Measurements from ENCODE around the gene SERPINI2. TPM values are rescaled to one million over a fixed set of nuclear protein-coding genes. Genes with fewer than 3 reads are reported as not detected.

SERPINI2 gene
- total RNA-seq, 1 experiment from 2014 or later = 0.22 TPM

- H3K4me3 Mint-ChIP-seq = no peak overlapping the region
- peaks cover 2% of the 10 kb centered on the region for H3K27me3 Mint-ChIP-seq (ENCODE audit: low read depth)
Measured at GRCh38 chr3:167487556-167487955, 13.7 kb upstream of the SERPINI2 start.

More at GRCh38 chr3:167487556-167487955, 13.7 kb upstream of the SERPINI2 start:
- Histone ChIP-seq H3K27me3 (ENCODE audit: insufficient read depth, low read length) (no peaks in the 10 kb centered on the region), H4K20me1 (ENCODE audit: control insufficient read depth, insufficient read depth, insufficient read length) (no peaks in the 10 kb centered on the region), H3K27ac (ENCODE audit: insufficient read length, low read depth, low read length) (no peak overlapping the region), H3K56ac (ENCODE audit: insufficient read length, low read depth, low read length) (no peak overlapping the region), H3K79me2 (ENCODE audit: insufficient read depth, low read length) (no peaks in the 10 kb centered on the region), H2BK20ac (ENCODE audit: low read depth, low read length, poor library complexity, severe bottlenecking) (no peak overlapping the region), H4K91ac (ENCODE audit: insufficient read length, low read depth, low read length) (no peak overlapping the region), H3K14ac (ENCODE audit: insufficient read depth, low read length) (no peak overlapping the region), H2BK15ac (ENCODE audit: low read depth, low read length) (no peak overlapping the region), H3T11ph (ENCODE audit: low read length) (no peak overlapping the region), H2AFZ (ENCODE audit: low read length) (no peak overlapping the region), H4K5ac (ENCODE audit: insufficient read length, low read depth, low read length) (no peak overlapping the region), H3K4me1 (ENCODE audit: insufficient read depth, low read length) (peaks cover 12% of the 10 kb centered on the region; the same call in 1 of the 2 replicates), H3K18ac (ENCODE audit: insufficient read length, low read depth, low read length) (no peak overlapping the region), H2BK120ac (ENCODE audit: low read depth, low read length, poor library complexity, severe bottlenecking) (no peak overlapping the region), H3K9ac (ENCODE audit: extremely low read depth, insufficient read length, low read length) (no peak overlapping the region), H3K23me2 (ENCODE audit: insufficient read length, low read depth, low read length, poor library complexity, severe bottlenecking) (no peaks in the 10 kb centered on the region), H3K4ac (ENCODE audit: low read depth, low read length) (no peak overlapping the region), H3K79me1 (ENCODE audit: insufficient read depth, low read depth, low read length, poor library complexity, severe bottlenecking) (no peaks in the 10 kb centered on the region), H4K8ac (replicated peaks; ENCODE audit: insufficient read length, low read depth, low read length) (no peak overlapping the region), H3K23ac (ENCODE audit: insufficient read length, low read depth, low read length) (no peak overlapping the region), H2AK5ac (ENCODE audit: insufficient read length, low read length) (no peak overlapping the region), H2BK12ac (ENCODE audit: insufficient read length, low read depth, low read length) (no peak overlapping the region), H3K9me3 (ENCODE audit: control insufficient read depth, low read depth, low read length) (no peaks in the 10 kb centered on the region), H3K4me2 (ENCODE audit: insufficient read depth, insufficient read length, low read length) (no peak overlapping the region), H2BK5ac (ENCODE audit: insufficient read length, low read length) (no peak overlapping the region)
- DNase-seq = no peak
- no peak overlapping the region for H3K27ac Mint-ChIP-seq
- H3K36me3 Mint-ChIP-seq (ENCODE audit: insufficient read depth in 1 of 3, low read depth in 3 of 3) = no peaks in the 10 kb centered on the region
- H3K4me1 Mint-ChIP-seq = peaks cover 23 to 24% of the 10 kb centered on the region in 2 experiments
- TF ChIP-seq, protein P1, sequence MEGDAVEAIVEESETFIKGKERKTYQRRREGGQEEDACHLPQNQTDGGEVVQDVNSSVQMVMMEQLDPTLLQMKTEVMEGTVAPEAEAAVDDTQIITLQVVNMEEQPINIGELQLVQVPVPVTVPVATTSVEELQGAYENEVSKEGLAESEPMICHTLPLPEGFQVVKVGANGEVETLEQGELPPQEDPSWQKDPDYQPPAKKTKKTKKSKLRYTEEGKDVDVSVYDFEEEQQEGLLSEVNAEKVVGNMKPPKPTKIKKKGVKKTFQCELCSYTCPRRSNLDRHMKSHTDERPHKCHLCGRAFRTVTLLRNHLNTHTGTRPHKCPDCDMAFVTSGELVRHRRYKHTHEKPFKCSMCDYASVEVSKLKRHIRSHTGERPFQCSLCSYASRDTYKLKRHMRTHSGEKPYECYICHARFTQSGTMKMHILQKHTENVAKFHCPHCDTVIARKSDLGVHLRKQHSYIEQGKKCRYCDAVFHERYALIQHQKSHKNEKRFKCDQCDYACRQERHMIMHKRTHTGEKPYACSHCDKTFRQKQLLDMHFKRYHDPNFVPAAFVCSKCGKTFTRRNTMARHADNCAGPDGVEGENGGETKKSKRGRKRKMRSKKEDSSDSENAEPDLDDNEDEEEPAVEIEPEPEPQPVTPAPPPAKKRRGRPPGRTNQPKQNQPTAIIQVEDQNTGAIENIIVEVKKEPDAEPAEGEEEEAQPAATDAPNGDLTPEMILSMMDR (conservative IDR thresholded peaks at IDR 0.05) = no peak
- no CpG with 5 or more reads among the region's 3 CpGs for WGBS (ENCODE audit: extremely low coverage, insufficient read length, low lambda C conversion rate)
- H3K9me3 Mint-ChIP-seq = no peaks in the 10 kb centered on the region; a peak in 1 of 5 replicates
